ENCODE results near the gene ZBED5. TPM values are rescaled to one million over a fixed set of nuclear protein-coding genes. Genes with fewer than 3 reads are reported as not detected.
"Not testable (repeated sequence)": the region's sequence is repeated elsewhere in the genome, so short reads cannot be mapped to it uniquely, and the experiment has no call there.

The ZBED5 gene
- 36.5 TPM for polyA plus RNA-seq (2013, experiment 1 of 2; ENCODE audit: insufficient read length)
- 33.1 TPM for polyA plus RNA-seq (2013, experiment 2 of 2; ENCODE audit: insufficient read length)

- DNase-seq: peak; percentile 98
Measured at GRCh38 chr11:10857709-10858438, at the start of gene ZBED5. Gene ZBED5 (minus strand): TSS chr11:10858053. CDS start chr11:10854945, 3,108 bp downstream.

- DNase-seq: peak; percentile 87
Measured at GRCh38 chr11:10906521-10906920, 48.7 kb upstream of the ZBED5 start.

- DNase-seq: no peak
Measured at GRCh38 chr11:10902301-10903063, 44.6 kb upstream of the ZBED5 start.

- peak; percentile 53 for DNase-seq
Measured at GRCh38 chr11:10900681-10901415, 43.0 kb upstream of the ZBED5 start.

GRCh38 chr11:10899121-10899830 is 41.4 kb upstream of the ZBED5 start:
- DNase-seq: no peak

GRCh38 chr11:10898763-10899025 is 40.8 kb upstream of the ZBED5 start:
- DNase-seq: no peak

GRCh38 chr11:10898003-10898762 is 40.3 kb upstream of the ZBED5 start:
- DNase-seq: no peak

GRCh38 chr11:10897150-10897549 is 39.3 kb upstream of the ZBED5 start:
- no peak for DNase-seq

- DNase-seq: no peak
Measured at GRCh38 chr11:10896493-10896892, 38.6 kb upstream of the ZBED5 start.

- DNase-seq: no peak
Measured at GRCh38 chr11:10895285-10895684, 37.4 kb upstream of the ZBED5 start.

- no peak for DNase-seq
Measured at GRCh38 chr11:10894666-10895065, 36.8 kb upstream of the ZBED5 start.

- DNase-seq: peak; percentile 88
Measured at GRCh38 chr11:10893714-10894151, 35.9 kb upstream of the ZBED5 start.

GRCh38 chr11:10892250-10892649 is 34.4 kb upstream of the ZBED5 start:
- no peak for DNase-seq

GRCh38 chr11:10891151-10891720 is 33.4 kb upstream of the ZBED5 start:
- no peak for DNase-seq

- DNase-seq: not testable (repeated sequence)
Measured at GRCh38 chr11:10890083-10890482, 32.2 kb upstream of the ZBED5 start.

- DNase-seq: no peak
Measured at GRCh38 chr11:10887307-10887706, 29.5 kb upstream of the ZBED5 start.

- no peak for DNase-seq
Measured at GRCh38 chr11:10886652-10887250, 28.9 kb upstream of the ZBED5 start.

- DNase-seq: peak; percentile 69
Measured at GRCh38 chr11:10885703-10886363, 28.0 kb upstream of the ZBED5 start.

- DNase-seq: not testable (repeated sequence)
Measured at GRCh38 chr11:10884292-10884691, 26.4 kb upstream of the ZBED5 start.

GRCh38 chr11:10881892-10882291 is 24.0 kb upstream of the ZBED5 start:
- no peak for DNase-seq

Measured in fibroblast of skin of back (primary cell).